Measurements from ENCODE around the gene MOB2.

DNA sequence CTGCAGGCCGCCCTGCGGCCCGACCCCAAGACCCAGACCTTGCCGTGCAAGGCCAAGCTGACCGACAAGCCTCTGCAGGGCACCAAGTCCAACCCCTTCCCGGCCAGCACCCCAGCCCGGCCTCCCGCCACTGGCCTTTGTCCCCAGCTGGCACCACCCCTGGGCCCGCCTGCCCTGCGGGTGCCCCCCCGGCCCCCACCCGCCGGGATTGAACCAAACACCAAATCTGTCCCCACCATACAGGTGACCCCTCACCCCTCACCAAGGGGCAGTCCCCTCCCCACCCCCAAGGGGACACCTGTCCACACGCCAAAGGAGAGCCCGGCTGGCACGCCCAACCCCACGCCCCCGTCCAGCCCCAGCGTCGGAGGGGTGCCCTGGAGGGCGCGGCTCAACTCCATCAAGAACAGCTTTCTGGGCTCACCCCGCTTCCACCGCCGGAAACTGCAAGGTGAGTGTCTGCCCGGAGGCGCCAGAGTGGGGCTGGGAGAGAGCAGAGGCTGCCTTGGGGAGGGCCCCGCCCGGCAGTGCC is 36.2 kb downstream of the MOB2 start:
- TF ChIP-seq SOX6 (IDR thresholded peaks at IDR 0.05) = no peak
- no peak for TF ChIP-seq CHD2 (IDR thresholded peaks at IDR 0.05; ENCODE audit: low read depth, low read length)
- TF ChIP-seq, protein P1, sequence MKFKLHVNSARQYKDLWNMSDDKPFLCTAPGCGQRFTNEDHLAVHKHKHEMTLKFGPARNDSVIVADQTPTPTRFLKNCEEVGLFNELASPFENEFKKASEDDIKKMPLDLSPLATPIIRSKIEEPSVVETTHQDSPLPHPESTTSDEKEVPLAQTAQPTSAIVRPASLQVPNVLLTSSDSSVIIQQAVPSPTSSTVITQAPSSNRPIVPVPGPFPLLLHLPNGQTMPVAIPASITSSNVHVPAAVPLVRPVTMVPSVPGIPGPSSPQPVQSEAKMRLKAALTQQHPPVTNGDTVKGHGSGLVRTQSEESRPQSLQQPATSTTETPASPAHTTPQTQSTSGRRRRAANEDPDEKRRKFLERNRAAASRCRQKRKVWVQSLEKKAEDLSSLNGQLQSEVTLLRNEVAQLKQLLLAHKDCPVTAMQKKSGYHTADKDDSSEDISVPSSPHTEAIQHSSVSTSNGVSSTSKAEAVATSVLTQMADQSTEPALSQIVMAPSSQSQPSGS (CRISPR knock-in tag; IDR thresholded peaks at IDR 0.05) = no peak
- TF ChIP-seq PHF8 (IDR thresholded peaks at IDR 0.05; ENCODE audit: borderline replicate concordance, low read length) = no peak
- no peak for TF ChIP-seq MCM2 (IDR thresholded peaks at IDR 0.05; ENCODE audit: low read depth)
- TF ChIP-seq, protein P2, sequence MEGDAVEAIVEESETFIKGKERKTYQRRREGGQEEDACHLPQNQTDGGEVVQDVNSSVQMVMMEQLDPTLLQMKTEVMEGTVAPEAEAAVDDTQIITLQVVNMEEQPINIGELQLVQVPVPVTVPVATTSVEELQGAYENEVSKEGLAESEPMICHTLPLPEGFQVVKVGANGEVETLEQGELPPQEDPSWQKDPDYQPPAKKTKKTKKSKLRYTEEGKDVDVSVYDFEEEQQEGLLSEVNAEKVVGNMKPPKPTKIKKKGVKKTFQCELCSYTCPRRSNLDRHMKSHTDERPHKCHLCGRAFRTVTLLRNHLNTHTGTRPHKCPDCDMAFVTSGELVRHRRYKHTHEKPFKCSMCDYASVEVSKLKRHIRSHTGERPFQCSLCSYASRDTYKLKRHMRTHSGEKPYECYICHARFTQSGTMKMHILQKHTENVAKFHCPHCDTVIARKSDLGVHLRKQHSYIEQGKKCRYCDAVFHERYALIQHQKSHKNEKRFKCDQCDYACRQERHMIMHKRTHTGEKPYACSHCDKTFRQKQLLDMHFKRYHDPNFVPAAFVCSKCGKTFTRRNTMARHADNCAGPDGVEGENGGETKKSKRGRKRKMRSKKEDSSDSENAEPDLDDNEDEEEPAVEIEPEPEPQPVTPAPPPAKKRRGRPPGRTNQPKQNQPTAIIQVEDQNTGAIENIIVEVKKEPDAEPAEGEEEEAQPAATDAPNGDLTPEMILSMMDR (IDR thresholded peaks at IDR 0.05 in 2 of 3, conservative IDR thresholded peaks at IDR 0.05 in 1 of 3; ENCODE audit: insufficient read depth in 2 of 3, low read depth in 1 of 3, low read length in 3 of 3) = no peak
- TF ChIP-seq ZFP36 (IDR thresholded peaks at IDR 0.05; ENCODE audit: low read depth, low read length, partially characterized antibody) = no peak
- TF ChIP-seq, protein P3, sequence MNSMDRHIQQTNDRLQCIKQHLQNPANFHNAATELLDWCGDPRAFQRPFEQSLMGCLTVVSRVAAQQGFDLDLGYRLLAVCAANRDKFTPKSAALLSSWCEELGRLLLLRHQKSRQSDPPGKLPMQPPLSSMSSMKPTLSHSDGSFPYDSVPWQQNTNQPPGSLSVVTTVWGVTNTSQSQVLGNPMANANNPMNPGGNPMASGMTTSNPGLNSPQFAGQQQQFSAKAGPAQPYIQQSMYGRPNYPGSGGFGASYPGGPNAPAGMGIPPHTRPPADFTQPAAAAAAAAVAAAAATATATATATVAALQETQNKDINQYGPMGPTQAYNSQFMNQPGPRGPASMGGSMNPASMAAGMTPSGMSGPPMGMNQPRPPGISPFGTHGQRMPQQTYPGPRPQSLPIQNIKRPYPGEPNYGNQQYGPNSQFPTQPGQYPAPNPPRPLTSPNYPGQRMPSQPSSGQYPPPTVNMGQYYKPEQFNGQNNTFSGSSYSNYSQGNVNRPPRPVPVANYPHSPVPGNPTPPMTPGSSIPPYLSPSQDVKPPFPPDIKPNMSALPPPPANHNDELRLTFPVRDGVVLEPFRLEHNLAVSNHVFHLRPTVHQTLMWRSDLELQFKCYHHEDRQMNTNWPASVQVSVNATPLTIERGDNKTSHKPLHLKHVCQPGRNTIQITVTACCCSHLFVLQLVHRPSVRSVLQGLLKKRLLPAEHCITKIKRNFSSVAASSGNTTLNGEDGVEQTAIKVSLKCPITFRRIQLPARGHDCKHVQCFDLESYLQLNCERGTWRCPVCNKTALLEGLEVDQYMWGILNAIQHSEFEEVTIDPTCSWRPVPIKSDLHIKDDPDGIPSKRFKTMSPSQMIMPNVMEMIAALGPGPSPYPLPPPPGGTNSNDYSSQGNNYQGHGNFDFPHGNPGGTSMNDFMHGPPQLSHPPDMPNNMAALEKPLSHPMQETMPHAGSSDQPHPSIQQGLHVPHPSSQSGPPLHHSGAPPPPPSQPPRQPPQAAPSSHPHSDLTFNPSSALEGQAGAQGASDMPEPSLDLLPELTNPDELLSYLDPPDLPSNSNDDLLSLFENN (IDR thresholded peaks at IDR 0.05; ENCODE audit: low read depth in 2 of 2, low read length in 2 of 2) = no peak
- TF ChIP-seq ZC3H4 (CRISPR knock-in tag; IDR thresholded peaks at IDR 0.05; ENCODE audit: borderline replicate concordance) = no peak
